NCI-H345 (cell line): Measurements from ENCODE around the gene UGT2A1.
"Not testable (repeated sequence)": the region's sequence is repeated elsewhere in the genome, so short reads cannot be mapped to it uniquely, and the experiment has no call there.

ENCODE experiments used
- DNase-seq: peaks from one replicate; lab custom pipeline; 2025; lab: John Stamatoyannopoulos, UW

The UGT2A1 gene

DNA sequence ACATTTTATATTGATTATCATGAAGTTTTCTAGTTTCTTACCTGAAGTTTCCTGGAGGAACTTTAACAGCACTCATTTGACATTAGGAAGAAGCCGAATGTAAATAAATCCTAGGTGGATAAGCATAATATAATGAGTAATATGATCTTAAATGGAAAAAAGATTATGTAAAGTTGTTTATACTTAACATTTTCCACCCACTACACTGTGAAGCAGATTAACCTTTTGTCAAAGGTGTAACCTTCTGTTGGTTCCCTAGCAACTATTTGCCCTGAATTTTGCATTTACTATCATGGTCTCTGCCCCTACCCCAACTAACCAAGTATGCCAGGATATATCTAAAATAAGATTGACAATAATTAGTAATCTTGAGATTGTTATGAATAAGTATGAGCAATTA lies at the start of gene UGT2A1:
UGT2A1 (minus strand) TSS at position 101 of the 400 bp plus-strand sequence. CDS start 5,603 bp downstream, outside the sequence.
- DNase-seq = no peak

DNA sequence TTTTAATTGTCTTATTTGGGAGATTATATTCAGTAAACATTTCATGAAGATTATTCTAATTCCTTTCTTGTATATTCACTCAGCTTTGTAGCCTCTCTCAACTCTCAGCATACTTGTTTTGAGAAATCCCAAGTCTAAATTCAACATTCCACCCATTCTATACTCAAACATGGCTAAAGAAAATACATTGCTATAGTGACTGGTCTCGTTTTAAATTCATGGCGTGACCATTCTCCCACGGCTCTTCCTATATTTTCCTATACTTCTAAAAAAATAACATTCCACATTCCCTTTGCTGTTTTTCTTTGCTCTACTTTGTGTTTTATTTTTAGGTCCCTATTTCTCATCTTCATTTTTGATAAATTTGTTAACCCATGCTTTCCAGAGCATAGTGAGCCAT lies 49.2 kb upstream of the UGT2A1 start:
- DNase-seq = no peak

DNA sequence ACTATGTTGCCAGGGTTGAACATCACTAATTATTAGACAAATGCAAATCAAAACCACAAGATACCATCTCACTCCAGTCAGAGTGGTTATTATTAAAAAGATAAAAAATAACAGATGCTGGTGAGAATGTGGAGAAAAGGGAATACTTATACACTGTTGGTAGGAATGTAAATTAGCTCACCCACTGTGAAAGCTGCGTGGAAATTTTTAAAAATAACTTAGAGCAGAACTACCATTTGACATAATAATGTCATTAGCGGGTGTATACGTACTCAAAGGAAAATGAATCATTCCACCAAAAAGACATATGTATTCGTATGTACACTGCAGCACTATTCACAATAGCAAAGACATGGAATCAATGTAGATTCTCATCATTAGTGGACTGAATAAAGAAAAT lies 48.6 kb upstream of the UGT2A1 start:
- no peak for DNase-seq

DNA sequence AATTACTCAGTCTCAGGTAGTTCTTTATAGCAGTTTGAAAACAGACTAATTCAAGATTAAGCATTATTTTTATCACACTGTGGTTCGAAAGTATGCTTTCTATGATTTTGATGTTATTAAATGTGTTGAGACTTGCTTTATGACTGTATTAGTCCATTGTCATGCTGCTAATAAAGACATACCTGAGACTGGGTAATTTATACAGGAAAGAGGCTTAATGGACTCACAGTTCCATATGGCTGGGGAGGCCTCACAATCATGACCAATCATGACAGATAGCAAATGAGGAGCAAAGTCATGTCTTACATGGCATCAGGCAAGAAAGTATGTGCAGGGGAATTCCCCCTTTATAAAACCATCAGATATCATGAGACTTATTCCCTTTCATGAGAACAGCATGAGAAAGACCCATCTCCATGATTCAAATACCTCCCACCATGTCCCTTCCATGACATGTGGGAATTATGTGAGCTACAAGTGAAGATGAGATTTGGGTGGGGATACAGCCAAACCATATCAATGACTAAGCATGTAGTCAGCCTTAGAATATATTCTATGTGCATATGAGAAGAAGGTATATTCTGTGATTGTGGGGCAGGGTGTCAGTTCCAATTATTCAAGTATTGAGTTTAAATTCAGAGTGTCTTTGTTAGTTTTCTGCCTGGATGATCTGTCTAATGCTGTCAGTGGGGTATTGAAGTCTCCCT lies 44.6 kb upstream of the UGT2A1 start:
- no peak for DNase-seq

DNA sequence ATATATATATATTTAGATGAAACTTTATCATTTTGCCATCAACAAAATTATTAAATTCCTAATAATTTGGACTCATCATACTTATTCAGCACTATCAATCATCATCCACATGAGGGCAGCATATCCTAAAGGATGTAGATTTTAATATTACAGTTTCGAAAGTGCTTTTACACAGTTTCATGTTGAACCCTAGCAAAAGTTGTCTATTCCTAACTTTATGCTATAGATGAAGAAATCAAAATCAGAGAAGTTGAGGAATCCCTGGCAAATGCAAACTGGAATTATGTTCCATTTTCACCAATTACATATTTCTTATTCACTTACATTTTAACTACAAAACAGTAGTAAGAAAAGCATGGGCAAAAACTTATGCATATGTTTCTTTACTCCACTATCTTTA lies 36.6 kb upstream of the UGT2A1 start:
- peak; percentile 7 for DNase-seq

DNA sequence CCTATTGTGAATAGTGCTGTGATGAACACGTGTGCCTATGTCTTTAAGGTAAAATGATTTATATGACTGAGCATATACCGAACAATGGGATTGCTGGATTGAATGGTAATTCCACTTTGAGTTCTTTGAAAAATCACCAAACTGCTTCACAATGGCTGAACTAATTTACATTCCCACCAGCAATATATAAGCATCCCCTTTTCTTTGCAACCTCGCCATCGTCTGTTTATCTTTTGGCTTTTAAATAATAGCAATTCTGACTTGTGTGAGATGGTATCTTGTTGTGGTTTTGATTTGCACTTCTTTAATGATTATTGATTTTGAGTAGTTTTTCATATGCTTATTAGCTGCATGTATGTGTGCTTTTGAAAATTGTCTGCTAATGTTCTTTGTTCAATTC lies 31.8 kb upstream of the UGT2A1 start:
- no peak for DNase-seq

DNA sequence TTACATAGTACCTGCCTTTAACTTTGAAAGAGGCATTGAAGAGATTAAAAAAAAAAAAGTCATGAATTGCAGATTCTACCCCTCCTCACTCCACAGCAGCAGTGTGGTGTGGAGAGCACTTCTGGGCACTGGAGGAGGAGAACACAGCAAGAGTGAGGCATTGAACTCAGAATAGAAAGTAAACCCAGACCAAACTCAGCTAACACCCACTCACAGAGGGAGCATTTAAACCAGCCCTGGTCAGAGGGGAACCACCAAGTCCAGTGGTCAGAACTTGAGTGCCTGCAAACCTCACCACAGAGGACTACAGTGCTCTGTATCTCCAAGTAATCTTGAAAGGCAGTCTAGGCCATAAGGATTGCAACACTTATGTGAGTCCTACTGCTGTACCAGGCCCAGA lies 15.6 kb upstream of the UGT2A1 start:
- DNase-seq = no peak

DNA sequence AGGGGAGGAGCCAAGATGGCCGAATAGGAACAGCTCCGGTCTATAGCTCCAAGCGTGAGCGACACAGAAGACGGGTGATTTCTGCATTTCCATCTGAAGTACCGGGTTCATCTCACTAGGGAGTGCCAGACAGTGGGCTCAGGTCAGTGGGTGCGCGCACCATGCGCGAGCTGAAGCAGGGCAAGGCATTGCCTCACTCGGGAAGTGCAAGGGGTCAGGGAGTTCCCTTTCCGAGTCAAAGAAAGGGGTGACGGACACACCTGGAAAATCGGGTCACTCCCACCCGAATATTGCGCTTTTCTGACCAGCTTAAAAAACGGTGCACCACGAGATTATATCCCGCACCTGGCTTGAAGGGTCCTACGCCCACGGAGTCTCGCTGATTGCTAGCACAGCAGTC lies 11.0 kb upstream of the UGT2A1 start:
- not testable (repeated sequence) for DNase-seq

DNA sequence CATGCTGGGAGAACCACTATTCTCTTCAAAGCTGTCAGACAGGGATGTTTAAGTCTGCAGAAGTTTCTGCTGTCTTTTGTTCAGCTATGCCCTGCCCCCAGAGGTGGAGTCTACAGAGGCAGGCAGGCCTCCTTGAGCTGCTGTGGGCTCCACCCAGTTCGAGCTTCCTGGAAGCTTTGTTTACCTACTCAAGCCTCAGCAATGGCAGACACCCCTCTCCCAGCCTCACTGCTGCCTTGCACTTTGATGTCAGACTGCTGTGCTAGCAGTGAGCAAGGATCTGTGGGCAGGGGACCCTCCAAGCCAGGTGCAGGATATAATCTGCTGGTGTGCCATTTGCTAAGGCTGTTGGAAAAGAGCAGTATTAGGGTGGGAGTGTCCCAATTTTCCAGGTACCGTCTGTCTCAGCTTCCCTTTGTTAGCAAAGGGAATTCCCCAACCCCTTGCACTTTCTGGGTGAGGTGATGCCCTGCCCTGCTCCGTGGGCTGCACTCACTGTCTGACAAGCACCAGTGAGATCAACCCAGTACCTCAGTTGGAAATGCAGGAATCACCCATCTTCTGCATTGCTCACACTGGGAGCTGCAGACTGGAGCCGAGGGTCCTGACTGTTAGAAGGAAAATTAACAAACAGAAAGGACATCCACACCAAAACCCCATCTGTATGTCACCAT lies 8.2 kb upstream of the UGT2A1 start:
- DNase-seq = not testable (repeated sequence)

DNA sequence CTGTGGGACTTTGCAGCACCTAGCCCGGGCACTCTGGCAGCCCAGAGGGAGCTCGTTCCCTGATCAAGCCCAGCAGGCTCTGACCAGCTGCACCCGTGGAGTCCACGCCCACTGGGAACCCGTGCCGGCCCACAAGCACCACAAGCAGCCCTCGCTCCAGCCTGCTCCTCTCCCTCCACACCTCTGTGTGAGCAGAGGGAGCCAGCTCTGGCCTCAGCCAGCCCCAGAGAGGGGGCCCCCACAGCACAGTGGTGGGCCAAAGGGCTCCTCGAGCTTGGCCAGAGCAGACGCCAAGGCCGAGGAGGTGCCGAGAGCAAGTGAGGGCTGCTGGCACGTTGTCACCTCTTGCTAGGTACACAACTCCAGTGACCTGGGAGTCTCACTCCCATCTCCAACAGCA lies 5.1 kb upstream of the UGT2A1 start:
- DNase-seq = no peak

DNA sequence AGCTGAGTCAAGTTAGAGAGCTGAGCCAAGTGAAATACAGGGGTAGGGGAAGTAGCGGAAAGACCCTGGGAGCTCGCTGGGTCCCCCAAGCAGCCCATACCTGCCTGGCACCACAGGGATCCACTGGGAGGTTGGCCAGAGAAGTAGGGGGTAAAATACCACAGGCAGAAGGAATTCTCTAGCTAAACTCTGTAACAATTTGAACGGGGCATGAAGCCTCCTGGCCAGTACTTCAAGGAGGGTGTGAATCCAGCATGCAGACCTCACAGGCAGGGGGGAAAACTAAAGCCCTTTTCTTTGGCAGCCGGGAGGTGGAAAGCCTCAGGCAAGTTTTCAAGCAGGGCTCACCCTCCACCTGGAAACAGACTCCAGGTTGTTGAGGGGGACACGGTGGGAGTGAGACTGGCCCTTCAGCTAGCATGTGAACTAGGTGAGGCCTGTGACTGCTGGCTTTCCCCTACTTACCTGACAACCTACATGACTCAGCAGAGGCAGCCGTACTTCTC lies 3.7 kb upstream of the UGT2A1 start:
- DNase-seq = no peak

DNA sequence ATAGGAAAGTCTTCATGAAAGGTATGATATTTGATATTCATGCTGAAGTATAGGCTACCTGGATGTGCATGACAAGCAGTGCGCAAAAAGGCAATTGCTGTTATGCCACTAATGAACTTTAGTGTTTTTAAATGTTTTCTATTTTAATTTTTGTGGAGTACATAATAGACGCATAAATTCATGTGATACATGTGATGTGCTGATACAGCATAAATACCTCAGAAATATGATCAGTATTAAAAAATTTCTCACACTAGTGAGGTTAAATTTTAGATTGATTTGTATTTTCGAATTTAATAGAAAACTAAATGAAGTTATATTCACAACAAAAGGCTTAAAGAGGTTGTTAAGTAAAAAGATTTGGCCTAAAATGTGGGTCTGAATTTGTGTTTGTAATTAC lies 2.2 kb downstream of the UGT2A1 start:
- no peak for DNase-seq

DNA sequence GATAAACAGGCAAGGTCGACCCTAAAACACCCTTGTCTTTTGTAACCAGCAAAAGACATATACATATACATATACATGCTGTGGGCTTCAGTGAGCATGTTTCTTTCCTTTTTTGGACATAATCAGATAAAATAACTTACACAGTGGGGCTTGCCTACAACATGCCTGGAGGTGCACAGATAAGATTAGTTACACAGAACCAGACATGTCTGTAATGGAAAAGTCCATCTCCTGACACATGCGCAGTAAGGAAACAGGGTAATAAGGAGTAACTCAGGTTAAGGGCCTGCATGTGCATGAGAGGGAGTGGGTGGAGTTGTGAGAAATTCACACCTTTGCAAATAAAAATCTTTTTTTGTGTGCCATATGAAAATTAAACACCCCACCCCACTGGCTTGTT lies 3.4 kb downstream of the UGT2A1 start:
- DNase-seq = no peak

DNA sequence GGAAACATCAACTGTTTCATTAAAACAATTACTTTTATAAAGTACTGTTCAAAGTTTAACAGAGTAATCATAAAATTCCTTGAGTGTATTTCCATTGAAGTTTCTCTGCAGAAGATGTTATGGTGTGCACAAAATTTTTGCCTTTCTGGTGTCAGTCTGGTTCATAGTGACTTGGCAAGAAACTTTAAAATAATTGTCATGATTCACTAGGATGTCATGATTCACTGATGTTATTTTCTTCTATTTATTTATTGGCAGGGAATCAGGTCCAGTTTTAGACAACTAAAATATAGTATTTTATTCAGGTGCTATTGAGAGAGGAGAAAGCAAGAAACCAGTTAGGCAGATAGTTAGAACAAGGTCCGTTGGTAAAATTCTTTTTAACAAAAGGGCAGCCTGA lies 3.8 kb downstream of the UGT2A1 start:
- no peak for DNase-seq

DNA sequence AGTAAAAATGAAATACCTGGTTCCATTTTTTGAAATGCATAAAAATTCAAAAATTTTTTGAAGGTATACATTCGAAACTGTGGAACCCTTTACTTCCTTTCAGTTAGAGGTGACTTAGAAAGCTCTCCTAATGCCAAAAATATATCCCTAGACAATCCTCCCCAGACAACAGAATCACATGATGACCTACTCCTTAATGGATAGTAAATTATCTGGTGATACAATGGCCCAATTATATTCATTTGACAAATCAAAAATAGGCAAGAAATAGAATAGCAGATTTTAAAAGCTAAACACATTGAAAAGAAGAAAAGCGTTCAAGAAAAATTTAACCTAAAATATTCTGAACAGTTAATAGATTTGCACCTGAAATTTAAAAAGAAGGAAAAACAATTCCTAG lies 10.1 kb downstream of the UGT2A1 start:
- DNase-seq = no peak

DNA sequence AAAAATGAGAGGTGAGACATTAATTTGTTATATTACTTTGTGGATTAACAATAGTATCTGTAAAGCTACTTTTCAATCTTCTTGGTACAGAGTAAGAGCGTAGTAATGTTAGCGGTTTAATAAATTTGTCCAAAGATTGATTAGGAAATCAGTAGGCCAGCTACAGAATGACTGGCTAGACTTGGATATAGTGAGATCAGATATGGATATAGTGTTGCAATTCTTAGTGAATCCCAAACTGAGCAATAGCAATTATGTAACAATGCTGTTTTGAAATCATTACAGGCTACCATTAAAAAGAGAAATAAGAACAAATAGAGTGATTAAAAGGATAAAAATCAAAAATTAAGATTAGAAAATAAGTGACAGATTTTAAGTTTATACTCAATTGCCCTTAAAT lies 12.8 kb downstream of the UGT2A1 start:
- no peak for DNase-seq

DNA sequence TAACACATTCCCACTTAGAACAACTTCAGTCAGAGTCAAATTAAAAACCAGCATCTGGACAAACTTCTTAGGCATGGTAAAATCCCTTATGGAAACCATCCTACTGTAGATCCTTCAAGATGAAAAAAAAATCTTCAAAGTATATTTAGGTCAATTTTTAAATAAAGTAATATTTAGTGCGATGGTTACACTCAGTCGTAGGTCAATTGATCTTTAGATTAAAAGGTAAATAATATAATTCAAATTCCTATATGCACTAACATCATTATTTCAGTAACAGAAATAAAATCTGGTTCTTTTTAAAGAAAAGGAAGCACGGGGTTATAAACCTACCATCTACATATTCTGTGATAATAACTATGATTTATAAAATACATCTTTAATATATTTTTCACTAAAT lies 13.5 kb downstream of the UGT2A1 start, which contains the start of gene UGT2A2:
UGT2A2 (minus strand) TSS at position 101 of the 400 bp plus-strand sequence; CDS start at position 99, 2 bp downstream.
- no peak for DNase-seq

DNA sequence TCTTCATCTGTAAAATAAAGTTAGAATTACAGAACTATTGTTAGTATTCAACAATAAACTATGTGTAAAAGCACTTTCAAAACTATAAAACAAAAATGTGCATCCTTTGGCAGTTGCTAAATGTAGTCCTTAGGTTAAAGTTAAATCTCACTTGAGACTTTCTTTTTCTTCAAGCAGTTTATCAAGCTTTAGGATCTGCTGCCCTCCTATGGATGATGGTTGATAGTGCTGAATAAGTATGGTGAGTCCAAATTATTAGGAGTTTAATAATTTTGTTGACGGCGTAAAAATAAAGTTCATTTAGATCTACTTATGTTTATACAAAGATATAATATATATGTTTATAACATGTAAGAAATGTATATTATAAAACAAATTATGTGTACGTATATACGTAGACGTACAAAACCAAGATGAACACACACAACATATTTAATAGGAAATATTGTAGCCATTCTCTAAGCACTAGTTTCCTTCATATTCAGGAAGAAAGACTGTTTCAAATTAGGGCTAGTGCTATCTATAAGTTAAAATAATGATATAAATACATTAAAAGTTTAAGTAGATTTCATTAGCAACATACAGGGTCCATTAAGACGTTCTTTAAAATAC lies 35.9 kb downstream of the UGT2A1 start:
- no peak for DNase-seq

DNA sequence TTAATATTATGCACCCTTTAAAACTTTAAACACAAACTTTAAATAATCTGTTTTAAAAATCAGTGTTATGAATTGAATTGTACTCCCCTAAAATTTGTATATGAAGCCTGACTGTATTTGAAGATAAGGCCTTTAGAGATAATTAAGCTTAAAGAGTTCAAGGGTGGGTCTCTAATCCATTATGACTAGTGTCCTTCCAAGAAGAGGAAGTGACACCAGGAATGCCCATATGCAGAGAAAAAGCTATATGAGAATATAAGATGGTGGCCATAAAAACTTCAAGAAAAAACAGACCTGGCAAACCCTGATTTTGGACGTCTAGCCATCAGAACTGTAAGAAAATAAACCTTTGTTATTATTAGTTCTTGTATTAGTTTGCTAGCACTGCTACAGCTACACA lies 42.6 kb downstream of the UGT2A1 start:
- DNase-seq = no peak

DNA sequence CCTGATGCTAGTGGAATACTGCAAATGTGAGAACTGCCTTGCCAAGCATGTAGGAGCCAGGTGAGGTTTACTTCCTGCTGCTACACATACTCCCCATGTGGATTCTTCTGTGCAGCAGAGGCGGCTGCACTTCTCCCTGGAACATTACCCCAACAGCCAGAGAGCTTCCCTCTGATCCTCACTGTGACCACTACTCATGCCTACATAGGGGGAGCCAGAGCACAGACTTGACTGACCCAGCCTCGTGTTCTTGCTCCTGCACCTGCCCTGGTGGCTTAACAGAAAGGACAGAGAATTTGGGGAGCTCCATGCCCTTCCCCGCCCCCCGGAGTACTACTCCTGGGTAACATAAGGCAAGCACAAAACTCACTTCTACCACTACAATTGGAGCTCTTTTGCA lies 52.0 kb downstream of the UGT2A1 start:
- no peak for DNase-seq

DNA sequence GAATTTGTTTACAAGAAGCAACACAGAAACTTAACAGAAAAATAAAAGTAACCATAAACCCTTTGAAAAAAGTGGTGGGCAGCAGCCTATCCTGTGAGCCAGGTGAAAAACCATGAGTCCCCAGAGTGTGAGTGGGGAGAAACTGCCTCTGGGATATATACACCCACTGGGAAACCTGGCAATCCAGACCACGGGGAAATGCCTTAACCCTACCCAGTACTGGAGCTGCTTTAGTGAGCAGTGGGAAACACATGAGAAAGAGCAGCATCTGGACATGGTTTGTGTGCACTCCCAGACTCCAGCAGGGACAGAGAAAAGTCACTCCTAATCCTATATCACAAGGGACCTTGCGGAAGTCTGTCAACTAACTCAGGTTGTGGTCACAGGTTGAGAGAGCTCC lies 53.0 kb downstream of the UGT2A1 start:
- DNase-seq = no peak

DNA sequence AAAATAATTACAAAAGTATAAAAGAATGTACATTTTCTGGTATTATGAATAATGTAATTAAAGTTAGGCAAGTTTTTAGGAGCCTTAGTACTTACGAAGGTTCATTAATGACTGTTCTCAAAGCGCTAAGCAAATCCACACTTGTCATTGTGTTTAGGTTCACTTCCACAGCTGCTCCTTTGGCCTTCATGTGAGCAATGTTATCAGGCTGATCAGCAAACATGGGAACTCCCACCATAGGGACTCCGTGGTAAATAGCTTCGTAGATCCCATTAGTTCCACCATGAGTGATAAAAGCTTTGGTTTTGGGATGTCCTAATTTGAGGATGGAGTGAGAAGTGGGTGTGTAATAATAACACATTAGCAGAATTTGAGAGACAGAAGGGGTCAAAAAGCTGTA lies 58.7 kb downstream of the UGT2A1 start:
- no peak for DNase-seq

DNA sequence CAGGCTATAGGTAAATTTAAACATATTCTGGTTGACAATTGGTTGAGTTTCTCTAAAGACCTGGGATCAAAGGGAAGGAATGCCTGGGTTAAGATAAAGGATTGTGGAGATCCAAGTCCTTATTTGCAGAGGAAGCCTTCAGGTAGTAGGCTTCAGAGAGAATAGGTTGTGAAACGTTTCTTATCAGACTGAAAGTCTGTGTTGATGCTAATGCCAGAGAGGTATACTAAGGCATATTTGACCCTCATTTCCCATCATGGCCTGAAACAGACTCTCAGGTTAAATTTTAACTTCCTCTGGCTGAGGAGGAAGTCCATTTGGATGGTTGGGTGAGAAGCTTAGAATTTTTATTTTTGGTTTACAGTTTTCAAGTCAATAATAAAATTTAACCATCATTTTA lies 61.7 kb downstream of the UGT2A1 start:
- no peak for DNase-seq
